GM23248 (cell line): ENCODE data around the gene SCRN2.

ENCODE experiments used
- EZH2 ChIP-seq: fragments of 200-600 bp; sonication (generic); IDR thresholded peaks from 2 replicates; pipeline ENCODE4 v1.6.1; 2018; ENCODE audit warnings: antibody characterized with exemption, mild to moderate bottlenecking; ENCODE audit not compliant: insufficient read depth, poor library complexity, severe bottlenecking
- EZH2phosphoT487 ChIP-seq: fragments of 200-600 bp; sonication (generic); IDR thresholded peaks from 2 replicates; pipeline ENCODE4 v1.6.1; 2018; ENCODE audit warnings: antibody characterized with exemption, moderate library complexity, mild to moderate bottlenecking, low read depth; ENCODE audit not compliant: insufficient read depth

DNA sequence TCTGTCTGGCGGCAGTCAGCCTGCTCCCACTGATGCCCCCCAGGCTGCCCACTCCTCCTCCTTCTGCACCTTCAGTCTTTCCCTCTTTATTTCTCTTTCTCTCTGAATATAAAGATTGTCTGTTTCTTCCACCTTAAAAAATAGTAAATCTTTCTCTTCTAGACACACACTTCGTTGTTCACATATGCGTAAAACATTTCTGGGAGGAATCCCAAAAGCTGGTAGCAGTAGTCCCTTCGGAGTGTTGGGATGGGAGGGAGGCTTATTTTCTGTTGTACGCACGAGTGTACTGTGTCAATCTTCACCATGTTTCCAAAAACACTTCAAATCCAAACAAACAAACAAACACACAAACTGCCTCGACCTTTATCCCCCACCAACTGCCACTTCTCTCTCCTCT, 29.4 kb downstream of the SCRN2 start:
- TF ChIP-seq EZH2 (no peak), EZH2phosphoT487 (no peak)
